ENCODE results near the gene GADD45A. TPM values are rescaled to one million over a fixed set of nuclear protein-coding genes. Genes with fewer than 3 reads are reported as not detected.
"Not testable (repeated sequence)": the region's sequence is repeated elsewhere in the genome, so short reads cannot be mapped to it uniquely, and the experiment has no call there.

Gene GADD45A
- total RNA-seq, 1 donor from 2014 or later: 162 TPM

DNA sequence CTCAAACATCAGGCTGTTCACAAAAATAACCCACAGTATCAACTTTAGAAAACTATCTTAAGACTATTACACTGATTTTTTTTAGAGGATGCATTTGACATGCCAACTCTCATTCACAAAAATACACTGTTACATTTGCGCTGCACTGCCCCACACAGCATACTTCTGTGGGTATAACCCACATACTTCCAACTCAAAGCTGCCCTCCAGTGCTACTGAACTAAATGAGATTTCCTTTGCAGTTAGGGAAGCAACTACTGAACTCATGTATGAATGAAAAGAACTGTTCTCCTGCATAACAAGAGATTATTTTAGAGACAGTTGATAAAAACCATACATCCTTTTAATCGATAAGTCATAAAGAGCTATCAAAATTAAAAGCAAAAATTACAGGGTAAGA, 25.8 kb upstream of the GADD45A start:
- no peaks in the 10 kb centered on the region for H3K36me3 ChIP-seq (ENCODE audit: insufficient read depth, low read length)
- H3K4me2 ChIP-seq (ENCODE audit: low read length): no peak overlapping the region
- no peak overlapping the region for H2AFZ ChIP-seq (ENCODE audit: low read depth, low read length)
- Mint-ChIP-seq H3K9me3 (ENCODE audit: unreplicated experiment) (peaks cover 4% of the 10 kb centered on the region), H3K27me3 (ENCODE audit: low read depth, unreplicated experiment) (no peaks in the 10 kb centered on the region), H3K4me3 (ENCODE audit: unreplicated experiment) (no peak overlapping the region), H3K27ac (ENCODE audit: unreplicated experiment) (no peak overlapping the region), H3K36me3 (ENCODE audit: low read depth, unreplicated experiment) (no peaks in the 10 kb centered on the region), H3K4me1 (ENCODE audit: low read depth, unreplicated experiment) (peaks cover 5% of the 10 kb centered on the region)
- H3K4me3 ChIP-seq (ENCODE audit: insufficient read depth, low read depth, low read length): no peak overlapping the region
- FAIRE-seq (no peak), DNase-seq (ENCODE audit: low read depth) (no peak)
- no peaks in the 10 kb centered on the region for H3K27me3 ChIP-seq (ENCODE audit: insufficient read depth, low read length)
- no peaks in the 10 kb centered on the region for H3K9me3 ChIP-seq (ENCODE audit: insufficient read depth, low read depth, low read length)
- H4K20me1 ChIP-seq (ENCODE audit: insufficient read depth, low read length): no peaks in the 10 kb centered on the region
- no peaks in the 10 kb centered on the region for H3K79me2 ChIP-seq (ENCODE audit: insufficient read depth, low read length)
- H3K4me1 ChIP-seq (ENCODE audit: insufficient read depth, low read length): no peaks in the 10 kb centered on the region
- H3K9ac ChIP-seq (ENCODE audit: low read length): no peak overlapping the region
- H3K27ac ChIP-seq (ENCODE audit: low read depth, low read length): no peak overlapping the region
- TF ChIP-seq EZH2 (IDR thresholded peaks at IDR 0.05; ENCODE audit: insufficient read depth, low read length): no peak
- TF ChIP-seq, protein P1, sequence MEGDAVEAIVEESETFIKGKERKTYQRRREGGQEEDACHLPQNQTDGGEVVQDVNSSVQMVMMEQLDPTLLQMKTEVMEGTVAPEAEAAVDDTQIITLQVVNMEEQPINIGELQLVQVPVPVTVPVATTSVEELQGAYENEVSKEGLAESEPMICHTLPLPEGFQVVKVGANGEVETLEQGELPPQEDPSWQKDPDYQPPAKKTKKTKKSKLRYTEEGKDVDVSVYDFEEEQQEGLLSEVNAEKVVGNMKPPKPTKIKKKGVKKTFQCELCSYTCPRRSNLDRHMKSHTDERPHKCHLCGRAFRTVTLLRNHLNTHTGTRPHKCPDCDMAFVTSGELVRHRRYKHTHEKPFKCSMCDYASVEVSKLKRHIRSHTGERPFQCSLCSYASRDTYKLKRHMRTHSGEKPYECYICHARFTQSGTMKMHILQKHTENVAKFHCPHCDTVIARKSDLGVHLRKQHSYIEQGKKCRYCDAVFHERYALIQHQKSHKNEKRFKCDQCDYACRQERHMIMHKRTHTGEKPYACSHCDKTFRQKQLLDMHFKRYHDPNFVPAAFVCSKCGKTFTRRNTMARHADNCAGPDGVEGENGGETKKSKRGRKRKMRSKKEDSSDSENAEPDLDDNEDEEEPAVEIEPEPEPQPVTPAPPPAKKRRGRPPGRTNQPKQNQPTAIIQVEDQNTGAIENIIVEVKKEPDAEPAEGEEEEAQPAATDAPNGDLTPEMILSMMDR (IDR thresholded peaks at IDR 0.05; ENCODE audit: insufficient read depth, low read depth, low read length): no peak

DNA sequence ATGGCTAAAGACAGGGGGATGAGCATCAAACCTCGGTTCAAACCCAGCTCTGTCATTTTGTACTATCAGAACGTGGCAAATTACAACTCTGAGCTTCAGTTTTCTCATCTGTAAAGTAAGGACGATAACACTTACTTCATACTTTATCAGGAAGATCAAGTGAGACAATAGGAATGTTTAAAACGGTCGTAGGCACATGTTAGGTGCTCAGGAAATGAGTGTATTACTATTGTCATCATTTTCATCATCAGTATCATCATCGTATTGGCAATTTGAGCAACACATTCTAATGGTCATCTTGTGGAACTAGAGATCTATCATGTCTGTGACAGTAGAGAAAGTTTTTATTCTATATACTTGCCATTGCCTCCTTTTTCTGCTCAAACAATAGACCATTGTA, 22.1 kb upstream of the GADD45A start:
- H3K27ac Mint-ChIP-seq (ENCODE audit: unreplicated experiment): no peak overlapping the region
- Histone ChIP-seq H3K9me3 (ENCODE audit: insufficient read depth, low read depth, low read length) (no peaks in the 10 kb centered on the region), H2AFZ (ENCODE audit: low read depth, low read length) (no peak overlapping the region), H4K20me1 (ENCODE audit: insufficient read depth, low read length) (no peaks in the 10 kb centered on the region), H3K27ac (ENCODE audit: low read depth, low read length) (no peak overlapping the region), H3K36me3 (ENCODE audit: insufficient read depth, low read length) (no peaks in the 10 kb centered on the region), H3K4me2 (ENCODE audit: low read length) (no peak overlapping the region), H3K9ac (ENCODE audit: low read length) (no peak overlapping the region), H3K4me3 (ENCODE audit: insufficient read depth, low read depth, low read length) (no peak overlapping the region), H3K4me1 (ENCODE audit: insufficient read depth, low read length) (no peaks in the 10 kb centered on the region), H3K27me3 (ENCODE audit: insufficient read depth, low read length) (no peaks in the 10 kb centered on the region), H3K79me2 (ENCODE audit: insufficient read depth, low read length) (no peaks in the 10 kb centered on the region)
- no peak for TF ChIP-seq EZH2 (IDR thresholded peaks at IDR 0.05; ENCODE audit: insufficient read depth, low read length)
- TF ChIP-seq, protein P1 (IDR thresholded peaks at IDR 0.05; ENCODE audit: insufficient read depth, low read depth, low read length): no peak
- no peak overlapping the region for H3K4me3 Mint-ChIP-seq (ENCODE audit: unreplicated experiment)
- H3K27me3 Mint-ChIP-seq (ENCODE audit: low read depth, unreplicated experiment): peaks cover 2% of the 10 kb centered on the region
- no peak for DNase-seq (ENCODE audit: low read depth)
- no peaks in the 10 kb centered on the region for H3K36me3 Mint-ChIP-seq (ENCODE audit: low read depth, unreplicated experiment)
- FAIRE-seq: no peak
- H3K4me1 Mint-ChIP-seq (ENCODE audit: low read depth, unreplicated experiment): peaks cover 5% of the 10 kb centered on the region
- no peaks in the 10 kb centered on the region for H3K9me3 Mint-ChIP-seq (ENCODE audit: unreplicated experiment)

DNA sequence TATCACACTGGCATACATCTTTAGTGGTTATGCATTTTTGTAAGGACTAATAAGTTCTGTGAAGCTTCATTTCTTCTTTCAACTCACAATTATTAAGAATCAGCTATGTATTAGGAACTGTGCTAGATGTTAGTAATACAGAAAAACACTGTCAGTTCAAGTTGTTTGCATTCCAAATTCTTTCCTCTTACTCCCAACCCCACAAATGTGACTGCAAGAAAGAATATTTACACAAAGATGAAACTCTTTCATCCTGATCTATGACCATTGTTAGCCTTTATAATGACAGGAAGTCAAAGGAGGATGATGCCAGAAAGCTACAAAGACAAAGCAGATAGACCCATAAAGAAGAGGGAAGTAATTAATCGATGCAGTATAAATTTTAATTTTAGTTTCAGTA, 21.0 kb upstream of the GADD45A start:
- Mint-ChIP-seq H3K27me3 (ENCODE audit: low read depth, unreplicated experiment) (peaks cover 4% of the 10 kb centered on the region), H3K36me3 (ENCODE audit: low read depth, unreplicated experiment) (no peaks in the 10 kb centered on the region), H3K27ac (ENCODE audit: unreplicated experiment) (no peak overlapping the region), H3K4me1 (ENCODE audit: low read depth, unreplicated experiment) (peaks cover 2% of the 10 kb centered on the region), H3K4me3 (ENCODE audit: unreplicated experiment) (no peak overlapping the region), H3K9me3 (ENCODE audit: unreplicated experiment) (no peaks in the 10 kb centered on the region)
- no peaks in the 10 kb centered on the region for H3K79me2 ChIP-seq (ENCODE audit: insufficient read depth, low read length)
- H3K36me3 ChIP-seq (ENCODE audit: insufficient read depth, low read length): no peaks in the 10 kb centered on the region
- no peaks in the 10 kb centered on the region for H3K27me3 ChIP-seq (ENCODE audit: insufficient read depth, low read length)
- TF ChIP-seq, protein P1 (IDR thresholded peaks at IDR 0.05; ENCODE audit: insufficient read depth, low read depth, low read length): no peak
- no peak for TF ChIP-seq EZH2 (IDR thresholded peaks at IDR 0.05; ENCODE audit: insufficient read depth, low read length)
- H4K20me1 ChIP-seq (ENCODE audit: insufficient read depth, low read length): no peaks in the 10 kb centered on the region
- H2AFZ ChIP-seq (ENCODE audit: low read depth, low read length): no peak overlapping the region
- no peaks in the 10 kb centered on the region for H3K9me3 ChIP-seq (ENCODE audit: insufficient read depth, low read depth, low read length)
- no peak overlapping the region for H3K4me3 ChIP-seq (ENCODE audit: insufficient read depth, low read depth, low read length)
- no peak for FAIRE-seq
- no peak for DNase-seq (ENCODE audit: low read depth)
- H3K4me2 ChIP-seq (ENCODE audit: low read length): no peak overlapping the region
- no peak overlapping the region for H3K9ac ChIP-seq (ENCODE audit: low read length)
- no peak overlapping the region for H3K27ac ChIP-seq (ENCODE audit: low read depth, low read length)
- H3K4me1 ChIP-seq (ENCODE audit: insufficient read depth, low read length): no peaks in the 10 kb centered on the region

DNA sequence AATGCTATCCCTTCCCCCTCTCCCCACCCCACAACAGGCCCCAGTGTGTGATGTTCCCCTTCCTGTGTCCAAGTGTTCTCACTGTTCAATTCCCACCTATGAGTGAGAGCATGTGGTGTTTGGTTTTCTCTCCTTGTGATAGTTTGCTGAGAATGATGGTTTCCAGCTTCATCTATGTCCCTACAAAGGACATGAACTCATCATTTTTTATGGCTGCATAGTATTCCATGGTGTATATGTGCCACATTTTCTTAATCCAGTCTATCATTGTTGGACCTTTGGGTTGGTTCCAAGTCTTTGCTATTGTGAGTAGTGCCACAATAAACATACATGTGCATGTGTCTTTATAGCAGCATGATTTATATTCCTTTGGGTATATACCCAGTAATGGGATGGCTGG, 19.7 kb upstream of the GADD45A start:
- H3K27me3 ChIP-seq (ENCODE audit: insufficient read depth, low read length); H2AFZ ChIP-seq (ENCODE audit: low read depth, low read length); H3K36me3 ChIP-seq (ENCODE audit: insufficient read depth, low read length); H3K9me3 ChIP-seq (ENCODE audit: insufficient read depth, low read depth, low read length); H3K9ac ChIP-seq (ENCODE audit: low read length); H3K27ac Mint-ChIP-seq (ENCODE audit: unreplicated experiment); H3K27me3 Mint-ChIP-seq (ENCODE audit: low read depth, unreplicated experiment); H3K4me3 ChIP-seq (ENCODE audit: insufficient read depth, low read depth, low read length); DNase-seq (ENCODE audit: low read depth); H3K4me3 Mint-ChIP-seq (ENCODE audit: unreplicated experiment); H3K9me3 Mint-ChIP-seq (ENCODE audit: unreplicated experiment); H3K4me1 ChIP-seq (ENCODE audit: insufficient read depth, low read length); H4K20me1 ChIP-seq (ENCODE audit: insufficient read depth, low read length); H3K79me2 ChIP-seq (ENCODE audit: insufficient read depth, low read length); H3K36me3 Mint-ChIP-seq (ENCODE audit: low read depth, unreplicated experiment); H3K4me1 Mint-ChIP-seq (ENCODE audit: low read depth, unreplicated experiment); H3K27ac ChIP-seq (ENCODE audit: low read depth, low read length); FAIRE-seq; H3K4me2 ChIP-seq (ENCODE audit: low read length): not testable (repeated sequence)
